CD4-positive, alpha-beta memory T cell (primary cell): ENCODE results near the gene CORT. TPM values are rescaled to one million over a fixed set of nuclear protein-coding genes. Genes with fewer than 3 reads are reported as not detected.

Experiments
- CTCF ChIA-PET: fragments of 350-600 bp; sonication (Branson Sonifier 250); formaldehyde crosslinking; loops from one replicate; lab custom pipeline; 2021; ENCODE audit warnings: inconsistent platforms; ENCODE audit not compliant: partially characterized antibody; lab: Charles Lee
- POLR2A ChIA-PET: fragments of 350-600 bp; sonication (Branson Sonifier 250); formaldehyde crosslinking; loops from one replicate; lab custom pipeline; 2021; ENCODE audit not compliant: partially characterized antibody; lab: Charles Lee
- DNase-seq, 5 donors: peaks; one replicate each; pipeline versions ENCODE4 v3.0.0 to v3.0.0-alpha.2; 2020 to 2022; ENCODE audit warnings: mixed read lengths in 1 of 5
- H3K27ac ChIP-seq: one replicate; pipeline ENCODE4 v1.7.0; 2013; ENCODE audit warnings: low read depth, low read length
- H3K27me3 ChIP-seq: 2 replicates; pipeline ENCODE4 v1.7.0; 2013; ENCODE audit warnings: mild to moderate bottlenecking, low read length, moderate library complexity; ENCODE audit not compliant: insufficient read depth
- H3K36me3 ChIP-seq: 2 replicates; pipeline ENCODE4 v1.7.0; 2013; ENCODE audit warnings: mild to moderate bottlenecking, low read length, moderate library complexity; ENCODE audit not compliant: insufficient read depth
- H3K4me1 ChIP-seq: 2 replicates; pipeline ENCODE4 v1.7.0; 2013; ENCODE audit warnings: mild to moderate bottlenecking, low read length, moderate library complexity; ENCODE audit not compliant: insufficient read depth
- H3K4me3 ChIP-seq, 2 donors: one replicate each; pipeline ENCODE4 v1.7.0; 2013; ENCODE audit warnings: low read length in 2 of 2, mild to moderate bottlenecking in 1 of 2
- H3K9me3 ChIP-seq, 2 donors: one replicate each; pipeline ENCODE4 v1.7.0; 2013; ENCODE audit warnings: low read length in 2 of 2, control low read depth in 1 of 2; ENCODE audit not compliant: control insufficient read depth in 1 of 2
- H3K27ac Mint-ChIP-seq, 7 donors: one replicate each; pipeline ENCODE4 v1.8.0; 2020 to 2021; ENCODE audit warnings: mixed read lengths in 7 of 7, mild to moderate bottlenecking in 6 of 7, inconsistent platforms in 3 of 7, moderate library complexity in 3 of 7
- H3K27me3 Mint-ChIP-seq, 2 donors: one replicate each; pipeline ENCODE4 v1.8.0; 2020 to 2021; ENCODE audit warnings: mixed read lengths in 2 of 2
- H3K36me3 Mint-ChIP-seq, 2 donors: one replicate each; pipeline ENCODE4 v1.8.0; 2020 to 2021; ENCODE audit warnings: mixed read lengths in 2 of 2, inconsistent platforms in 1 of 2, mild to moderate bottlenecking in 1 of 2
- H3K4me1 Mint-ChIP-seq, 4 donors: one replicate each; pipeline ENCODE4 v1.8.0; 2020 to 2021; ENCODE audit warnings: mixed read lengths in 4 of 4, mild to moderate bottlenecking in 1 of 4
- H3K4me3 Mint-ChIP-seq, 8 donors: one replicate each; pipeline ENCODE4 v1.8.0; 2020 to 2021; ENCODE audit warnings: mixed read lengths in 8 of 8, mild to moderate bottlenecking in 7 of 8, moderate library complexity in 6 of 8, inconsistent platforms in 3 of 8
- H3K9me3 Mint-ChIP-seq, 8 donors: one replicate each; pipeline ENCODE4 v1.8.0; 2020 to 2021; ENCODE audit warnings: mixed read lengths in 8 of 8, mild to moderate bottlenecking in 5 of 8, inconsistent platforms in 3 of 8, moderate library complexity in 1 of 8
- intact Hi-C: fragments of 100-400 bp; cut with micrococcal nuclease; formaldehyde crosslinking; loops from one replicate; pipeline ENCODE4 v1.15.1; 2023
- polyA plus RNA-seq, 2 donors: library from polyadenylated mRNA; unstranded; fragments of 300-500 nt; fragmentation: Illumina TruSeq; gene quantifications; one replicate each; pipeline ENCODE4 v1.2.3, GENCODE V29; 2021
- total RNA-seq, 2 experiments: library from RNA; stranded (reverse); gene quantifications; one replicate each; pipeline ENCODE4 v1.2.3, GENCODE V29; 2021

The CORT gene
- total and polyA plus RNA-seq, 4 experiments from 2014 or later: not detected

GRCh38 chr1:10497109-10497508, 47.3 kb downstream of the CORT start:
- no peaks in the 10 kb centered on the region for H3K36me3 ChIP-seq
- no peaks in the 10 kb centered on the region for H3K27me3 ChIP-seq
- CTCF ChIA-PET: interaction anchor here (0.6 to 9.4 kb wide), 8 partner anchors 8 to 454 kb away, joined by 3 to 111 read pairs (median 15); partner anchors contain the start of gene CENPS
- H3K36me3 Mint-ChIP-seq: peaks cover 0 to 9% of the 10 kb centered on the region in 2 donors
- peak overlapping the region in 1 of 7 donors; percentile 35 for H3K27ac Mint-ChIP-seq
- H3K4me1 ChIP-seq: peaks cover 24% of the 10 kb centered on the region
- H3K27ac ChIP-seq: no peak overlapping the region
- no peak overlapping the region for H3K4me3 ChIP-seq
- peak overlapping the region in 1 of 8 donors; percentile 13 for H3K4me3 Mint-ChIP-seq
- DNase-seq: no peak
- no peaks in the 10 kb centered on the region for H3K9me3 ChIP-seq
- no peaks in the 10 kb centered on the region for H3K27me3 Mint-ChIP-seq
- intact Hi-C loops: no loop called here
- peaks cover 24 to 40% (median 32%) of the 10 kb centered on the region in 4 donors for H3K4me1 Mint-ChIP-seq
- H3K9me3 Mint-ChIP-seq: no peaks in the 10 kb centered on the region
- POLR2A ChIA-PET: no interaction called here

- intact Hi-C loops: no loop called here
- no peak for DNase-seq
Measured at GRCh38 chr1:10498231-10498630, 48.4 kb downstream of the CORT start.

More at GRCh38 chr1:10498231-10498630, 48.4 kb downstream of the CORT start:
- no peaks in the 10 kb centered on the region for H3K27me3 Mint-ChIP-seq
- no peaks in the 10 kb centered on the region for H3K9me3 Mint-ChIP-seq
- Histone ChIP-seq H3K27me3 (no peaks in the 10 kb centered on the region), H3K4me1 (peaks cover 26% of the 10 kb centered on the region), H3K27ac (no peak overlapping the region), H3K4me3 (no peak overlapping the region), H3K36me3 (no peaks in the 10 kb centered on the region), H3K9me3 (no peaks in the 10 kb centered on the region)
- ChIA-PET POLR2A (interaction anchor here (1.0 to 1.4 kb wide), 2 partner anchors 12 to 68 kb away, joined by 3 to 4 read pairs; partner anchors contain the start of gene CENPS), CTCF (interaction anchor here (1.3 to 9.4 kb wide), 5 partner anchors 7 to 368 kb away, joined by 4 to 111 read pairs (median 9); partner anchors contain the start of gene CENPS)
- H3K27ac Mint-ChIP-seq: peak overlapping the region in 4 of 7 donors; percentile 21 to 70 (median 48)
- peak overlapping the region in 1 of 8 donors; percentile 39 for H3K4me3 Mint-ChIP-seq
- H3K36me3 Mint-ChIP-seq: peaks cover 0 to 9% of the 10 kb centered on the region in 2 donors
- H3K4me1 Mint-ChIP-seq: peaks cover 21 to 43% (median 35%) of the 10 kb centered on the region in 4 donors

Other genes with a start within 250 kb of the CORT start
- 10 to 100 TPM; 16.8 to 18.1 TPM for gene KIF1B, start 239.5 kb upstream of the CORT start, total RNA-seq
- gene KIF1B, start 239.5 kb upstream of the CORT start, polyA plus RNA-seq: 1 to 10 TPM; 1.3 to 4.7 TPM
- 10 to 100 TPM; 32.8 to 37.0 TPM for gene PGD, start 51.0 kb upstream of the CORT start, total RNA-seq
- 10 to 100 TPM; 36.2 to 37.3 TPM for gene PGD, start 51.0 kb upstream of the CORT start, polyA plus RNA-seq
- 1 to 10 TPM; 7.2 to 7.9 TPM for gene CENPS, start 19.6 kb upstream of the CORT start, total RNA-seq
- 10 to 100 TPM in 1 of 2 donors, 1 to 10 TPM in 1; 6.4 to 14.6 TPM for gene CENPS, start 19.6 kb upstream of the CORT start, polyA plus RNA-seq
- 10 to 100 TPM; 22.4 to 25.3 TPM for gene DFFA, start 22.5 kb downstream of the CORT start, total RNA-seq
- 10 to 100 TPM; 15.4 to 30.8 TPM for gene DFFA, start 22.5 kb downstream of the CORT start, polyA plus RNA-seq
- 10 to 100 TPM; 14.5 to 16.1 TPM for gene PEX14, start 24.9 kb downstream of the CORT start, total RNA-seq
- gene PEX14, start 24.9 kb downstream of the CORT start, polyA plus RNA-seq: 1 to 10 TPM; 3.1 to 5.3 TPM